Lower lobe of right lung (tissue), 2 donors: ENCODE data around the gene APOBEC2. TPM values are rescaled to one million over a fixed set of nuclear protein-coding genes. Genes with fewer than 3 reads are reported as not detected.

Experiments used
- ATAC-seq, 2 donors: fragments of 200-7000 bp; cut with Tn5 transposase; one replicate each; pipeline ENCODE4 v1.9.1; 2020 to 2022; ENCODE audit warnings: mild to moderate bottlenecking in 2 of 2, moderate library complexity in 2 of 2
- DNase-seq: peaks from one replicate; pipeline ENCODE4 v3.0.0-alpha.2; 2020
- H3K27ac ChIP-seq: fragments of 200-600 bp; one replicate; pipeline ENCODE4 v1.8.0; 2022
- H3K27me3 ChIP-seq: fragments of 200-600 bp; one replicate; pipeline ENCODE4 v1.8.0; 2022; ENCODE audit warnings: low read depth
- H3K36me3 ChIP-seq: fragments of 200-600 bp; one replicate; pipeline ENCODE4 v1.8.0; 2022; ENCODE audit warnings: mild to moderate bottlenecking
- H3K4me1 ChIP-seq: fragments of 200-600 bp; one replicate; pipeline ENCODE4 v1.8.0; 2022
- H3K4me3 ChIP-seq: fragments of 200-600 bp; one replicate; pipeline ENCODE4 v1.8.0; 2022; ENCODE audit warnings: mild to moderate bottlenecking
- H3K9me3 ChIP-seq: fragments of 200-600 bp; one replicate; pipeline ENCODE4 v1.8.0; 2022
- intact Hi-C: fragments of 100-400 bp; cut with DNase I; formaldehyde crosslinking; loops from one replicate; pipeline ENCODE4 v1.11.0; 2022
- total RNA-seq: library from RNA; stranded (reverse); fragmentation: NEBNext Ultra II Directional; extraction: Animal tissue kit (Norgen Biotek cat#: 25700); gene quantifications from one replicate; pipeline ENCODE4 v1.2.1, GENCODE V29; 2021
- TF ChIP-seq, protein P1 (sequence below): fragments of 200-600 bp; IDR thresholded peaks from one replicate; pipeline ENCODE4 v1.8.0; 2022; ENCODE audit warnings: antibody characterized with exemption, mild to moderate bottlenecking
- donor health status: DM: no; HTN: yes; CAD: no; lungs with severe emphysema.

Gene APOBEC2
- total RNA-seq, 1 donor from 2014 or later, result 0.65 TPM

DNA sequence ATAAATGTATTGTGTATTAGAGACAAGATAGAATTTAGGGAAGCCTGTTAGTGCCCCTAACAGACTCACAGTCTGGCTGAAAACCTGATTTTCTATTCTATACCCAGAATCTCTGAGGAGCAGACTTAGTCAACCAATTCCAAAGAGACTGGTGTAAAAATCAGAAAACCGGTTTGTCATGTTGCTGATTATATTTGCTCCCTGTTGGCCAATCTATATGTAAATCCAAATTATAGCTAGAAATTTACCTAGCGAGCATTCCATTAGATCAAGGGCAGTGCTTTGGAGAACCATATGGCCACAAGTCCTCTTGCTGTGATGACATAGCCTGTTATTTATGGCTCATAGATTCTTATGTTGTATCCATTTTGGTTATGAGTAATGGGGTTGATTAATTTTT lies 24.5 kb downstream of the APOBEC2 start:
- H3K36me3 ChIP-seq, result peaks cover 35% of the 10 kb centered on the region
- intact Hi-C loops, result no loop called here
- no peak overlapping the region for H3K4me3 ChIP-seq
- no peaks in the 10 kb centered on the region for H3K27me3 ChIP-seq
- H3K27ac ChIP-seq, result no peak overlapping the region
- ATAC-seq, result no peak
- no peaks in the 10 kb centered on the region for H3K9me3 ChIP-seq
- DNase-seq, result no peak
- peaks cover 44% of the 10 kb centered on the region for H3K4me1 ChIP-seq
- TF ChIP-seq, protein P1, sequence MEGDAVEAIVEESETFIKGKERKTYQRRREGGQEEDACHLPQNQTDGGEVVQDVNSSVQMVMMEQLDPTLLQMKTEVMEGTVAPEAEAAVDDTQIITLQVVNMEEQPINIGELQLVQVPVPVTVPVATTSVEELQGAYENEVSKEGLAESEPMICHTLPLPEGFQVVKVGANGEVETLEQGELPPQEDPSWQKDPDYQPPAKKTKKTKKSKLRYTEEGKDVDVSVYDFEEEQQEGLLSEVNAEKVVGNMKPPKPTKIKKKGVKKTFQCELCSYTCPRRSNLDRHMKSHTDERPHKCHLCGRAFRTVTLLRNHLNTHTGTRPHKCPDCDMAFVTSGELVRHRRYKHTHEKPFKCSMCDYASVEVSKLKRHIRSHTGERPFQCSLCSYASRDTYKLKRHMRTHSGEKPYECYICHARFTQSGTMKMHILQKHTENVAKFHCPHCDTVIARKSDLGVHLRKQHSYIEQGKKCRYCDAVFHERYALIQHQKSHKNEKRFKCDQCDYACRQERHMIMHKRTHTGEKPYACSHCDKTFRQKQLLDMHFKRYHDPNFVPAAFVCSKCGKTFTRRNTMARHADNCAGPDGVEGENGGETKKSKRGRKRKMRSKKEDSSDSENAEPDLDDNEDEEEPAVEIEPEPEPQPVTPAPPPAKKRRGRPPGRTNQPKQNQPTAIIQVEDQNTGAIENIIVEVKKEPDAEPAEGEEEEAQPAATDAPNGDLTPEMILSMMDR, result no peak

DNA sequence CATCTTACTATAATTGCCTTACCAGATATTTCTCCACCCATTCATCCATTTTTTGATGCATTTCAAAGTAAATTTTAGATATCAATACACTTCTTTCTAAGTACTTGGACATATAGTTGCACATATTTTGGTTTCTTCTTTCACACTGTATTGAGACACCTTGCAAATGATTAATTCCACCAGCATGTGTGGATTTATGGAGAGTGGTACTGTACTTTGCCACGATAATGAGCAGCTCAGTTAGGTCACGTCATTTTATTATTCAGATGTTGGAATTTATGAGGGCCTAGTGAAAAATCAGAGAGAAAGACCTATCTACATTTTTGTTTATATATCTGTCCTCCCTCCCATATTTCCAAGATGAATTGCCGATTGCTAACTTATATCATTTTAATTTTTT lies 25.1 kb downstream of the APOBEC2 start:
- Histone ChIP-seq H3K9me3 (no peaks in the 10 kb centered on the region), H3K36me3 (peaks cover 37% of the 10 kb centered on the region), H3K27ac (no peak overlapping the region), H3K4me3 (no peak overlapping the region), H3K27me3 (no peaks in the 10 kb centered on the region), H3K4me1 (peaks cover 46% of the 10 kb centered on the region)
- intact Hi-C loops, result no loop called here
- DNase-seq, result no peak
- TF ChIP-seq, protein P1, result no peak
- no peak for ATAC-seq

DNA sequence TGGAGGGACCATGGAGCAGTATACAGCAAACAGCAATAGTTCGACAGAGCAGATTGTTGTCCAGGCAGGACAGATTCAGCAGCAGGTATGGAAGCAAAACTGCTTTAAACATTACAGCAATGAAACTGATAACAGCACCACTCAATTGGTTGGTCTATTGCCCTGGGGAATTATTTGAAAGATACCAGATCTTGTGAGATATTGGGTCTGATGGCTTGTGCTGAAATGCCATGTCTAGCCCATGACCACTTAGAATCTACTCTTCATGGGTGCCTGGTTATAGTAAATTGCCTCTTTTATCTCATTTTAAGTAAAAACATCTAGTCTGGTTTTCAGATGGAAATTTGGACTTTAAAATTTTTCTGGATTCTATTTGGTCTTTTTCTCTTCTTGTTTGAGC lies 26.1 kb downstream of the APOBEC2 start:
- H3K9me3 ChIP-seq, result no peaks in the 10 kb centered on the region
- no peak for ATAC-seq
- H3K4me3 ChIP-seq, result no peak overlapping the region
- no peak for DNase-seq
- H3K36me3 ChIP-seq, result peaks cover 47% of the 10 kb centered on the region
- no peaks in the 10 kb centered on the region for H3K27me3 ChIP-seq
- TF ChIP-seq, protein P1, result no peak
- intact Hi-C loops, result no loop called here
- H3K27ac ChIP-seq, result no peak overlapping the region
- peaks cover 44% of the 10 kb centered on the region for H3K4me1 ChIP-seq

GRCh38 chr6:41080621-41081020 lies 27.6 kb downstream of the APOBEC2 start:
- DNase-seq (no peak), ATAC-seq (no peak)
- no peak overlapping the region for H3K4me3 ChIP-seq
- no peaks in the 10 kb centered on the region for H3K9me3 ChIP-seq
- peaks cover 63% of the 10 kb centered on the region for H3K36me3 ChIP-seq
- no peaks in the 10 kb centered on the region for H3K27me3 ChIP-seq
- intact Hi-C loops, result no loop called here
- no peak overlapping the region for H3K27ac ChIP-seq
- TF ChIP-seq, protein P1, result no peak
- peaks cover 29% of the 10 kb centered on the region for H3K4me1 ChIP-seq

DNA sequence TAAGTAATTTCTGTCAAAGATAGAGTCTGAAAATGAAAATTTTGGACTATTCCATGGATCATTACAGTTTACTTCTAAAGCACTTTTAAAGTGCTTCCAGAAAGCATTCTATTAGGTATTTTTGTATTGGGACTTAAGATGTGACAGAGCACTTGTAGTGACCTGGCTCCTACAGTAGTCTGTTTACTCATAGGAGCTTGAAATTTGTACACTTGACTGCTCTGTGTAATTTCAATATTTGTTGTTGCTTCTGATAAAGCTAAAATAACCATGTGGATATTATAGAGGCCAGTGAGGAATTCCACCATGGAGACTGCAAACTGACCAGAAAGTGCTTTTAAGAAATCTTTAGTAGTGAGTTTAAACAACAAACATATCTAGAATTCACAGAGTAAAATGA lies 30.1 kb downstream of the APOBEC2 start:
- TF ChIP-seq, protein P1, result no peak
- intact Hi-C loops, result no loop called here
- Histone ChIP-seq H3K9me3 (no peaks in the 10 kb centered on the region), H3K4me1 (peaks cover 16% of the 10 kb centered on the region), H3K4me3 (no peak overlapping the region), H3K27me3 (no peaks in the 10 kb centered on the region), H3K27ac (no peak overlapping the region), H3K36me3 (peaks cover 86% of the 10 kb centered on the region)
- no peak for DNase-seq
- peak in 1 of 2 donors; percentile 84 for ATAC-seq

- Histone ChIP-seq H3K4me1 (peaks cover 16% of the 10 kb centered on the region), H3K27ac (no peak overlapping the region), H3K36me3 (peaks cover 91% of the 10 kb centered on the region), H3K27me3 (no peaks in the 10 kb centered on the region), H3K4me3 (no peak overlapping the region), H3K9me3 (no peaks in the 10 kb centered on the region)
- DNase-seq, result no peak
- intact Hi-C loops, result no loop called here
- ATAC-seq, result no peak
- TF ChIP-seq, protein P1, result no peak
These were observed 32.2 kb downstream of the APOBEC2 start for GRCh38 chr6:41085182-41085581.
